HTR-8/SVneo (cell line): ENCODE measurements around the gene MORN5.

Source experiments
- DNase-seq: peaks from one replicate; pipeline ENCODE4 v3.0.0; 2011; ENCODE audit warnings: low spot score, mixed read lengths; ENCODE audit not compliant: insufficient read length
- FAIRE-seq: peaks from 2 replicates; lab custom pipeline; 2011; peaks lifted over from hg19 to GRCh38; lab: Jason Lieb, UNC

The MORN5 gene

GRCh38 chr9:122212473-122213004 lies 52.8 kb downstream of the MORN5 start:
- DNase-seq (no peak), FAIRE-seq (no peak)

DNA sequence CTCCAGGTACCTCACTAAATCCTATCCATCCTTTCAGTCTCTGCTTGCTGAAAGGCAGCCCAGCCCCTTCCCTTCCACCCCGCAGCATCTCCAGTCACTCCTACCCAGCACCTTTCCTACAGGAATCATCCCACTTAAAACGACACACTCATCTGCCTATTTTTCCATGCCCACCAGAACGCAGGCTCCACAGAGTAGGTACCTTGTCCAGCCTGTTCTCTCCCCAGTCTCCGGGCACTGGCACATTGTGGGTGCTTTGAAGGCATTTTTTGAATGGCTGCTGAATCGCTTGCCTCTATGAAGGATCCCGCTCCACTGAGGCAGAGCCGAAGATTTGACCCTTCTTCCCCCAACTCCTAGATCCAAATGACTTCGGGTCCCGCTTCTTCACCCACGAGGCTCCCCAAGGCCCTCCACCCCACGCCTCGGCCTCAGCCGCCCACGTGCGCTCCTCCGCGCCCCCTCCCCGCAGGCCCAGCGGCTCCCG lies 53.4 kb downstream of the MORN5 start:
- DNase-seq = no peak
- FAIRE-seq = no peak

DNA sequence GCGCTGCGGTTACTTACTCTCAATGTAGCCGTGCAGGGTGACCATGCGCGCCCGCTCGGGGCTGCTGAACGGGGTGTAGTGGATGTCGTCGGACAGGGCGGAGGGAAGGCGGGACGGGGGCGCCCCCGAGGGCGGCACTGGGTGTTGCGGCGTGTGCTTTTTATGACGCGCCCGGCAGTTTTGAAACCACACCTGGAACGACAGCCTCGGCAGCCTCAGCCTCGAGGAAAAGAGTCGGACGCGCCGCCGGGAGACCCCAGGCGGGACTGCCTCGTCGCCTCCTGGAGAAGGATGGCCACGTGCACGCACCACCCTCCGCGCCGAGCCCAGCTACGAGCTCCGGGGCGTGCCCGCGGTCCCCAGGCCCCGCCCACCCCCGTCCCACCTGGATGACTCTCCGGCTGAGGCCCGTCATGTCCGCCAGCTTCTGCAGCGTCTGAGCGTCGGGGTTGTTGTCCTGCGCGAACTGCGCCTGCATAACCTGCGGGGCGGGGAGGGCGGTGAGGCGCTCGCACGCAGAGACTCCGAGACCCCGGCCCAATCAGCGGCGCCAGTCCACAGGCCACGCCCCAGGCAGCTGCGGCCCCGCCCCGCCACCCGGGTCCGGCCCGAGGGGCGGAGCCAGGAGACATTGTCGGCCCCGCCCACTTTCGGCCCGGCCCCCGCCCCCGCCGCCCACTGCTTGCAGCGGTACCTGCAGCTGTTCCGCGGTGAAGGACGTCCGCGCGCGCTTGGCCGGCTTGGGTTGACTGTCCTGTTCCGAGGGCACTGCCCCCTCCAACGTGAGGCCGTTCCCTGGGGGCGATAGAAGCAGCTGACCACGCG lies 54.1 kb downstream of the MORN5 start:
- DNase-seq (peak; percentile 73), FAIRE-seq (peak; percentile 51)

DNA sequence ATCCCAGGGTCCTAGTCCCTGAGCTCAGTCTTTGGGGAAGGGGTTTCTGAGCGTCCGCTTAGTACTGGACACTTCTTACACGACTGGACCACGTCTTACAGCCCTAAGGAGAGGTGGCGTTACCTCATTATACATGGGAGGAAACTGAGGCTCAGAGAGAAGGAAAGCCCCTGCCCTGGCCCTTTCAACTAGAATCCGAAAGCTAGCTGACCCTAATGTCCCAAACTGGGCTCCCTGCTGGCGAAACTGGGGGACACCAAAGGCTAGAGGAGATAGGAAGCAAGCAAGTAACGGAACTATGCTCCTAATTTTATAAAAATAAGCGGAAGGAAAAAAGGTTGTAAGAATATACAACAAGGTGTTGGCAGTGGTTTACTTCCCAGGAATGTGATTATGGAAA lies 54.8 kb downstream of the MORN5 start:
- DNase-seq = no peak
- FAIRE-seq = no peak

GRCh38 chr9:122215663-122216062 lies 56.0 kb downstream of the MORN5 start:
- FAIRE-seq (no peak), DNase-seq (no peak)

GRCh38 chr9:122216138-122216797 lies 56.6 kb downstream of the MORN5 start:
- FAIRE-seq (no peak), DNase-seq (no peak)

GRCh38 chr9:122216798-122217418 lies 57.2 kb downstream of the MORN5 start:
- FAIRE-seq = no peak
- no peak for DNase-seq

GRCh38 chr9:122217640-122218039 lies 57.9 kb downstream of the MORN5 start:
- FAIRE-seq (no peak), DNase-seq (no peak)

DNA sequence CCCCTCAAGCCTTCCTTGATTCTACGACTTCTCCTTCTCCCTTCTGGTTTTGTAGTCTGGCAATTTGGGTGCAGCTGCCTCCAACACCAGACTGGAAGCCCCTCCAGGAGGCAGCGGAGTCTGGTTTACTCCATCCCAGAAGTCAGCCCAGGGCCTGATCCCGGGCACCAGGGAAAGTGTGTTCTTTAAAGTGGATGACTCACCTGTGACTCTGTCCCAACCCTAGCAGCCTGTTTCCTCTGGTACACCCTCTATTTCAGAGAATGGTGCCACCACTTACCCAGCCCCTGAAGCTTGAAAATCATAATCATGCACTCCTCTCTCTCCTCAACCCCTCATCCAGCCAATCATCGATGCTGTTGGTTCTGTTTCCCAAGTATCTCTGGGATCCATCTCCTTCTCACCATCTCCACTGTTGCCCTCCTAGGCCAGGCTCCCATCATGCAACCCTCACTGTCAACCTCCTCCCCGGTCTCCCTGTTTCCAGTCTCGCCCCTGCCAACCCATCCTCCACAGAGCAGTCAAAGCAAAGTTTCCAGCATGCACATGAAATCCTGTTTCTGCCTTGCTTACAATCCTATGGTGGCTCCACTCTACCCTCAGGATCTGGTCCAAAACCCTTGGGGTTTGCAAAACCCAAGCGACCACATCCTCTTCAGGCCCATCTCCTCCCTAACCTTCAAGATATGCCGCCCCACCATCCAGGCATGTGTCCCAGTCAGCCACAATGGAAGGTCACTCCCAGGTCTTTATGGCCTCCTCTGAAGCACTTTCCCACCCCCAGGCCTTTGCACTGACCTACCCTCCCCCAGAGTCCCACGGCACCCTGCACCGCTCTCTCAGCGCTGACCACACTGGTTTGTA lies 58.6 kb downstream of the MORN5 start:
- no peak for FAIRE-seq

DNA sequence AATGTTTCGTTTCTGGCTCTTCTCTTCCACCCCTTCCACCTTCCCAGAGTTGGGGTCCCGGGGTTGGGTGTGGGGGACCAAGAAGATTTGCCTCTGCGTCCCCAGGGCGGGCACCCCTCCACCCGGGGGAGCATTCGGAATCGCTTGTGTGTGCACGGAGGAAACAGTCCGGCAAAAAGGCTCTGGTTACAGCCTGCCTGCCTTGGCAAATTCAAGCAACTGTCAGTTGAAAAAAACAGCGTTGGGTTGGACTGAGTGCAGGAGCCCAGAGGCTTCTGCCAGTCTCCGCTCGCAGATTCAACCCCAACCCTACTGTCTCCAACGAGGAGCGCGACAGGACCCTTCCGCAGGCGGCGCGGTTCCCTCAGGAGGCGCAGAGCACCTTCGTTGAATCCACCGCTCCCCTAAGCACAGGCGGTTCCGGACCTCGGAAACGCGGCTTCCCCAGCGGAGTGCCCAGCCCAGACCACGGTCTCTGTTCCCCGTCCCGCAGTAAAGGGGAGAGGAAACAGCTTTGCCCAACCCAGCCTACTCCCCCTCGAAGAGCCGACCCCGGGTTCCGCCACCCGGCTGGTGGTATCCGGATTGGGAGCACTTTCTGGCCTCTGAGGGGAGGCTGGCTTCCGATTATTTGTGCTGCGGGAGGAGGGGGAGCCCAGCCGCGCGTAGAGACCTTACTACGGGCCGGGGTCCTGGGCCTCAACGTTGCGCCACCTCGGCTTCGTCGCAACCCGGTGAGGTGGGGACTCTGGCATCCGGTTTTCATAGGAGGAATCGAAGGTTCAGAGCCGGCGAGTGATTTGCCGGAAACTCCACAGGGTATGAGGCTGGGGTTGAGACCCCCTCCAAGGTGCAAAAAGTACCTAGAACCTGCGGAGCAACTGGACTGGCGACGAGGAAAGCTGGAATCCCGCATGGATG lies 59.5 kb downstream of the MORN5 start:
- no peak for DNase-seq
- no peak for FAIRE-seq

More for the DNA sequence above, 58.6 kb downstream of the MORN5 start:
- no peak for DNase-seq

DNA sequence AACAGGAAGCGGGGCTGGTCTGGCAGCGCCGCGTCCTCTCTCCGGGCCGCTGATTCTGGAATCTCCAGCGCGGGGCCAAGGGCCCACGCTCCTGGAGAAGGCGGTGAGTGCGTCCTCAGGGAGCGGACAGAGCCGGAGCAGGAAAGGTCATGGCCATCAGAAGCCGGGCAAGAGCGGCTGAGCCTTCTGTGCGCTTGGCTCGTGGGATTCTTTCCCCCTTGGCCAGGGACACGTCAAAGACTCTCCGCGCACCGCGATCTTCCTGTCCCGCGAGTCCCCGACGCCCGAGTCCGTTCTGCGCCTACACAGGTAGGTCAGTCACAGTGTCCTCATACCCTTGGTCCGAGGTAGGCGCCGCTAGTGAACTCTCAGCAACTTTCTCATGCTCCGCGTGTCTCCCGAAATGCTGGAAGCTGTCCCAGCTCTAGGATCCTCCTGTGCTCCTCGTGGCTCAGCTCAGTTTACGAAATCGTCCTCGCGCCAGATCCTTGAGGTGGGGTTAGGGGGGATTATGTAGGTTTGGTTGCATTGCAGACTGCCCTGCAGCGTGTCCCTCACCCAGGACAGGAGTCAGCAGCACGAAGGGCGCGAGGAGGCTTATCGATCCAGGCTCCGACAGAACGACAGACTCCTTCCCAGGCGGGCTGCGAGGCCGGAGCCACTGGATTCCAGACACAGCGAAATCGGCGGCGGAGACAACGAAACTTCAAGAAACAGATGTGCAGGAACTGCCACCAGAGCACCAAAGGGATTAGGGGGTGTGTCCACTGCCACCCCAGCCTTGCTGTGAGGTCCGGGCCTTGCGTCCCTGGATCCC lies 60.4 kb downstream of the MORN5 start:
- FAIRE-seq = no peak
- DNase-seq = no peak

- FAIRE-seq = no peak
- no peak for DNase-seq
These were observed 61.0 kb downstream of the MORN5 start for GRCh38 chr9:122220673-122221182.

DNA sequence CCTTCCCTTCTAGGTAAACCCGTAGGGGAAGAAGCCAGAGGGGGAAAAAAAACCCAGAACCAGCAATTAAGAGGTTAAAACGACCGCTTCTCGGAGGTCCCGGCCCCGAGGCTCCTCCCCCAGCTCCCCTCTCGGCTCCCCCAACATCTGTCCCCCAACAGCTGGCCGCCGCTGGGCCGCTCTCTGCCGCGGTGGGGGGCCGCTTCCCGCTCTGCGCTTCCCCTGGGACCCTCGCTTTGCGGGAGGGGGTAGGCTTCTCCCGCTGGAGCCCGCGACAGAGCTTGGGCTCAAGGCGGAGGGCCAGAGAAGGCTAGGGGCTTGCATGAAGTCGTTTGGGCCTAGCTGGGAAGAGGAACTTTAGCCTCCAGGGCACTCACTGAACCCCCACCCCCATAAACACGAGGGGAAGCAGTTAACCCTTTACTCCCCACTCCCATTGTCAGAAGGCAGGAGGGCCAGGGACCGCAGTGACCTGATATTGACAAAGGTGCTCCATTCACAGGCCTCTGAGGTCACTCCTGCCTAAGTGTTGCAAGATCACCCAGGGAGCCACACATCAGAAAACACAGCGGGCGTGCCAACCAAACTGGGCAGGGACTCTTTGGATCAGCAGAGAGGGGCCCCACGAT lies 61.6 kb downstream of the MORN5 start:
- FAIRE-seq (no peak), DNase-seq (no peak)

GRCh38 chr9:122222791-122223190 lies 63.1 kb downstream of the MORN5 start:
- no peak for FAIRE-seq
- no peak for DNase-seq

DNA sequence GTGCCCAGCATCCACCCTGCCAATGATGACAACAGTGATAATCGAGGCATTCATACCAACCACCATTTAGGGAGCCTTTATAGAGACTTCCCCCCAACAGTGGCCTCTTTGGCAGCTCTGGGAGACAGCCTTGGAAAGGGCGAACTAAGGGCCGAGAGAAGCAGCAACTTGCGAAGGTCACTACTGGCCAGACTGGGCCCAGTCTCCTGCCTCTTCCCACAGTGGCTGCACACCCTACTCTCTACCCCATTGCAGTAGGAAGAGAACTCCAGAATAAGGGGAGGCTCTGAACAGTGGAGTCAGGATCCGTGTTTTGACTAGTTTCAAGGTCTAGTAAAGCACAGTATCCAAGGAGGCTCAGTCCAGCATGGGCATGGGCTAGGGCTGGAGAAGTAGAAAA lies 63.7 kb downstream of the MORN5 start:
- DNase-seq = no peak
- FAIRE-seq = no peak

GRCh38 chr9:122225312-122226141 lies 65.8 kb downstream of the MORN5 start:
- FAIRE-seq (no peak), DNase-seq (no peak)
